Parathyroid adenoma (tissue), 2 donors: Measurements from ENCODE around the gene MB.

Experiments
- H2AFZ ChIP-seq: fragments of 300-600 bp; sonication (generic); one replicate; pipeline ENCODE4 v1.7.0; 2017; ENCODE audit warnings: antibody characterized with exemption, mild to moderate bottlenecking
- H3K27ac ChIP-seq: fragments of 300-600 bp; sonication (generic); one replicate; pipeline ENCODE4 v1.7.0; 2017
- H3K27me3 ChIP-seq: fragments of 300-600 bp; sonication (generic); one replicate; pipeline ENCODE4 v1.7.0; 2017; ENCODE audit warnings: low read length; ENCODE audit not compliant: control insufficient read depth, insufficient read depth
- H3K36me3 ChIP-seq: fragments of 300-600 bp; sonication (generic); one replicate; pipeline ENCODE4 v1.7.0; 2017; ENCODE audit warnings: low read length; ENCODE audit not compliant: control insufficient read depth, insufficient read depth
- H3K4me1 ChIP-seq: fragments of 300-600 bp; sonication (generic); one replicate; pipeline ENCODE4 v1.7.0; 2017; ENCODE audit warnings: control low read depth
- H3K4me2 ChIP-seq: fragments of 300-600 bp; sonication (generic); one replicate; pipeline ENCODE4 v1.7.0; 2017; ENCODE audit warnings: low read length
- H3K4me3 ChIP-seq: fragments of 300-600 bp; sonication (generic); one replicate; pipeline ENCODE4 v1.7.0; 2017; ENCODE audit warnings: low read depth, low read length
- H3K79me2 ChIP-seq: fragments of 300-600 bp; sonication (generic); one replicate; pipeline ENCODE4 v1.7.0; 2017; ENCODE audit warnings: control low read depth
- H3K9ac ChIP-seq: fragments of 300-600 bp; sonication (generic); one replicate; pipeline ENCODE4 v1.7.0; 2017; ENCODE audit warnings: mild to moderate bottlenecking
- H3K9me3 ChIP-seq: fragments of 300-600 bp; sonication (generic); one replicate; pipeline ENCODE4 v1.7.0; 2017; ENCODE audit warnings: low read length; ENCODE audit not compliant: control insufficient read depth
- TF ChIP-seq, protein P1 (sequence below): fragments of 300-600 bp; sonication (generic); IDR thresholded peaks from one replicate; pipeline ENCODE4 v1.7.0; 2017; ENCODE audit warnings: antibody characterized with exemption, mild to moderate bottlenecking
- donor health status: primary hyperparathyroidism.

Gene MB

DNA sequence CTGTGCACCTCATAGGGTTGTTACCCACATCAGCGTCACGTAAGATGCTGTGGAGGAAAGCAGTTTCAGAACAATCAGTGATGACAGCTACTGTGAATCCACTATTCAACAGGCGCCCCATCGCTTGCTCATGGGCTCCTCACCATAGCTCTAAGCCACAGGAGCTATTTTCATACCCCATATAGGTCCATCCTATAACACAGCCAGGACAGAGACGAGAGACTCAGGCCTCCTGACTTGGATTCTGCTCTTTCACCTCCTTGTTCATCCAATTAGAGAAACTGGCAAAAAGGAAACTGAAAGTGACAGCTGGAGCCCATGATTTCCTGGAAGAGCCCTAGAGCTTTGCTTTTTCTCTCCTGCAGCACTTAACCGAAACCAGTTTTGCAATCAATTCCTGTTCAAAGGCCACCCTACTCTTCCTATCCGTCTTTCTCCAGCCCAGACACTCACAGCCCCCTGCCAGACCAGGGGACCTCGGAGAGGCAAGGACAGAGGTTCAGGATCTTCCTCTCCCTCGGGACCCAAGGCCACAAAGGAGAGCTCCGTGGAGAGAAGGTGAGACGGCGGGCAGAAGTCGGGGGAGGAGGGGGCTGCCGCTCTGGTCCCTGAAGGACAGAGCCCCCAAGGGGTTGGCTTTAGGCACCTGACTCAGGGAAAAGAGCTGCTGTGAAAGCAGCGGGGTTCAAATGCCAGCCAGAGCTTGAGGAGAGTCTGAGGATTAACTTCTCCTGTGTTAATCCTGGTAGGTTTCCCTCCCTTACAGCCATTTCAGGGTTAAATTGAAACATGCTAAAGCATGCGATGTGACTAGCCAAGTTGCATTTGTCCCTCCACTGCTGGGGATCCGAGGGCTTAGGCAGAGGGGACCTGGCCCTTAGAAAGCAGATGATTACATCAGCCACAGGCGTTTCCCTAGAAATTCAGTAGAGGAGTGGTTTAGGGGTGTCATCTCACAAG, 31.2 kb upstream of the MB start, which contains the start of gene APOL6:
Gene APOL6, plus strand, starts transcription at position 381 of the 960 bp plus-strand sequence. CDS start 7,980 bp downstream, outside the sequence.
- Histone ChIP-seq H3K27ac (peak within 1 kb of the TSS; percentile 86), H3K9ac (no peak within 1 kb of the TSS), H3K4me2 (peak within 1 kb of the TSS; percentile 55), H3K4me3 (peak within 1 kb of the TSS; percentile 72), H2AFZ (peak within 1 kb of the TSS; percentile 94), H3K36me3 (no peaks in the 10 kb centered on the region), H3K27me3 (no peaks in the 10 kb centered on the region), H3K79me2 (no peaks in the 10 kb centered on the region), H3K9me3 (no peaks in the 10 kb centered on the region), H3K4me1 (no peaks in the 10 kb centered on the region)
- TF ChIP-seq, protein P1, sequence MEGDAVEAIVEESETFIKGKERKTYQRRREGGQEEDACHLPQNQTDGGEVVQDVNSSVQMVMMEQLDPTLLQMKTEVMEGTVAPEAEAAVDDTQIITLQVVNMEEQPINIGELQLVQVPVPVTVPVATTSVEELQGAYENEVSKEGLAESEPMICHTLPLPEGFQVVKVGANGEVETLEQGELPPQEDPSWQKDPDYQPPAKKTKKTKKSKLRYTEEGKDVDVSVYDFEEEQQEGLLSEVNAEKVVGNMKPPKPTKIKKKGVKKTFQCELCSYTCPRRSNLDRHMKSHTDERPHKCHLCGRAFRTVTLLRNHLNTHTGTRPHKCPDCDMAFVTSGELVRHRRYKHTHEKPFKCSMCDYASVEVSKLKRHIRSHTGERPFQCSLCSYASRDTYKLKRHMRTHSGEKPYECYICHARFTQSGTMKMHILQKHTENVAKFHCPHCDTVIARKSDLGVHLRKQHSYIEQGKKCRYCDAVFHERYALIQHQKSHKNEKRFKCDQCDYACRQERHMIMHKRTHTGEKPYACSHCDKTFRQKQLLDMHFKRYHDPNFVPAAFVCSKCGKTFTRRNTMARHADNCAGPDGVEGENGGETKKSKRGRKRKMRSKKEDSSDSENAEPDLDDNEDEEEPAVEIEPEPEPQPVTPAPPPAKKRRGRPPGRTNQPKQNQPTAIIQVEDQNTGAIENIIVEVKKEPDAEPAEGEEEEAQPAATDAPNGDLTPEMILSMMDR = no peak

DNA sequence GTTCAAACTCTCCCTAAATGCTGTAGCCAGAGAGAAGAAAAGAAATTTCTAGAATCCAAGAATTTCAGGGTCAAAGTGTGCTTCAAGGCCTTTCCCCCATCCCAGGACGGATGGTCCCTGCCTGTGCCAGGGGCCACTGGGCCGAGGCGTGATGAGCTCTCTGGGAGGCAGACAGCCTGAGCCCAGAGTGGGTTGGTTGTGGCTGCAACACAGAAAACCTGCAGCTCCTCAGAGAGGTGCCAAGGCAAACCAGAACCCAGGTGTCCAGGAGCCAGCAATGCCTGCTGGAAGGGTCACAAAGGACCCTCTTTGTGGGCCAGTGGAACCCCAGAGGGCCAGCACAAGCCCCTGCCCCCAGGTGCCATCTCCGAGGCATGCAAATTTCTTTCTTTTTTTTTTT, 28.5 kb upstream of the MB start:
- Histone ChIP-seq H3K27me3 (no peaks in the 10 kb centered on the region), H3K79me2 (no peaks in the 10 kb centered on the region), H3K36me3 (no peaks in the 10 kb centered on the region), H3K9ac (no peak overlapping the region), H3K4me2 (no peak overlapping the region), H2AFZ (no peak overlapping the region), H3K4me1 (no peaks in the 10 kb centered on the region), H3K9me3 (no peaks in the 10 kb centered on the region), H3K27ac (no peak overlapping the region), H3K4me3 (no peak overlapping the region)
- TF ChIP-seq, protein P1 = no peak

DNA sequence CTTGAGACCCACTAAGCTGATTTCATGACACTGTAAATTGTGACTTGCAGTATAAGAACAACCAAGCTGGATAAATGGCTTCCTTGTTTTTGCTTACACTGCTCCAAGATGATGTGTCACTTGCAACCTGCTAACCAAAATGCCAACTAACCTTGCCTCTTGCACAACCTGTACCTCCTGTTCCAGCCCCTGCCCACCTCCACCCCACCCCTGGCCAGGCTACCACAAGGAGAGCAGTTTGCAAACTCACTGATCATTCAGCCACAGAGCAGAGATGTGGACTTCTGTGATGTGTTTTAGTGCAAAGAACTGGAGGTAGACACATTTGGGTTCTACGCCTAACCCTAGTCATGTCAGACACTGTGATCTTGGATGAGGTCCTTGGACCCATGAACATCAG, 26.9 kb upstream of the MB start:
- H3K27ac ChIP-seq = no peak overlapping the region
- H2AFZ ChIP-seq = no peak overlapping the region
- no peaks in the 10 kb centered on the region for H3K79me2 ChIP-seq
- H3K9ac ChIP-seq = no peak overlapping the region
- H3K4me3 ChIP-seq = no peak overlapping the region
- no peaks in the 10 kb centered on the region for H3K36me3 ChIP-seq
- no peaks in the 10 kb centered on the region for H3K9me3 ChIP-seq
- TF ChIP-seq, protein P1 = no peak
- no peaks in the 10 kb centered on the region for H3K4me1 ChIP-seq
- no peak overlapping the region for H3K4me2 ChIP-seq
- H3K27me3 ChIP-seq = no peaks in the 10 kb centered on the region

DNA sequence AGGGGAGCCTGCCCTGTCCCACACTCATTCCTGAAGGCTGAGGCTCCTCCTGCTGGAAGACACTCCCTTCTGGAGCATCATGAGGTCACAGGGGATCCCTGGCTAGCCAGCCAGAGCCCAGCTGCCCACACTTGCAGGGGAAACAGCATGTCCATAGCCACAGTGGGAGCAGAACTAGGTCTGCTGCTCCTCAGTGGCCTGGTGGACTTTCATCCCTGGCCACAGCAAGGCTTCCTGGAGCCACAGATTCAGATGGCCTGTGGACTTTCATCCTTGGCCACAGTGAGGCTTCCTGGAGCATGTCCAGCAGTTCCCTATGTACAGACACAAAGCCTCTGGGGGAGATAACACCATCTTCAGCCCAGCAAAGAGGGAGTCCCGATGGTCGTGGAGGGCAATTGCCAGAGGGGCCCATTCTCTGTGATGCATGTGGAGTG, 25.2 kb upstream of the MB start:
- Histone ChIP-seq H3K36me3 (no peaks in the 10 kb centered on the region), H3K4me3 (no peak overlapping the region), H3K27me3 (no peaks in the 10 kb centered on the region), H3K4me2 (no peak overlapping the region), H3K9ac (no peak overlapping the region), H2AFZ (no peak overlapping the region), H3K79me2 (no peaks in the 10 kb centered on the region), H3K9me3 (no peaks in the 10 kb centered on the region), H3K27ac (no peak overlapping the region), H3K4me1 (no peaks in the 10 kb centered on the region)
- TF ChIP-seq, protein P1 = no peak
